Measurements from ENCODE around the gene MYOG. TPM values are rescaled to one million over a fixed set of nuclear protein-coding genes. Genes with fewer than 3 reads are reported as not detected.

MYOG gene
- total RNA-seq, 1 experiment from 2014 or later = not detected

DNA sequence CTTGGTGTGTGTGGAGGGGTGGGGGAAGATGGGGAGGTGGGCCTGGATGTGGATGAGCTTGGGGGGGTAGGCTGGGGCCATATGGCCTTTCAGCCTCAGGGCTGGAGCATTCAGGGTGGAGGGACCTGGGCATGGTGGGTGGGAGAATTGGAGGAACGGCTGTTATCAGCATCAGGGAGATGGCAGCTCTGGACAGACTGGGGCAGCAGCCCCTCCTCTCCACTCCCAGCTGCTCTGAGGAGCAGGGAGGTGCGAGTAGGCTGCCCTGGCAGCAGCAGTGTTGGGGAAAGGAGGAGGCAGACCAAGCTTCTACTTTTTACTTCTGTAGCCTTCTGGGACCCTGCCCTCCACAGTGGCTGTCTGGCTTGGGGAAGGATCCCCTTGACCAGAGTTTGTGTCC is 49.3 kb downstream of the MYOG start:
- TF ChIP-seq CTCF (conservative IDR thresholded peaks at IDR 0.05) = no peak
- no peak overlapping the region for H3K56ac ChIP-seq (ENCODE audit: insufficient read length, low read depth, low read length)
- peaks cover 3% of the 10 kb centered on the region for H3K27me3 Mint-ChIP-seq (ENCODE audit: low read depth)
- no peak overlapping the region for H3K14ac ChIP-seq (ENCODE audit: insufficient read depth, low read length)
- H3K23ac ChIP-seq (ENCODE audit: insufficient read length, low read depth, low read length) = no peak overlapping the region
- H3K4me3 Mint-ChIP-seq = no peak overlapping the region
- H2BK20ac ChIP-seq (ENCODE audit: low read depth, low read length, poor library complexity, severe bottlenecking) = no peak overlapping the region
- H4K91ac ChIP-seq (ENCODE audit: insufficient read length, low read depth, low read length) = no peak overlapping the region
- no peaks in the 10 kb centered on the region for H3K79me1 ChIP-seq (ENCODE audit: insufficient read depth, low read depth, low read length, poor library complexity, severe bottlenecking)
- no peak overlapping the region for H2BK15ac ChIP-seq (ENCODE audit: low read depth, low read length)
- H2BK5ac ChIP-seq (ENCODE audit: insufficient read length, low read length) = no peak overlapping the region
- peaks cover 1 to 11% (median 2%) of the 10 kb centered on the region in 3 experiments; a peak in 4 of 7 replicates for H3K36me3 Mint-ChIP-seq (ENCODE audit: insufficient read depth in 1 of 3, low read depth in 3 of 3)
- no peaks in the 10 kb centered on the region for H3K27me3 ChIP-seq (ENCODE audit: insufficient read depth, low read length)
- no peak overlapping the region for H3K27ac ChIP-seq (ENCODE audit: insufficient read length, low read depth, low read length)
- no peaks in the 10 kb centered on the region for H4K20me1 ChIP-seq (ENCODE audit: control insufficient read depth, insufficient read depth, insufficient read length)
- H3K4me1 Mint-ChIP-seq = peaks cover 24 to 32% of the 10 kb centered on the region in 2 experiments
- WGBS (ENCODE audit: extremely low coverage, insufficient read length, low lambda C conversion rate) = no CpG with 5 or more reads among the region's 2 CpGs
- H2BK120ac ChIP-seq (ENCODE audit: low read depth, low read length, poor library complexity, severe bottlenecking) = no peak overlapping the region
- H3K27ac Mint-ChIP-seq = peak overlapping the region in 1 of 3 experiments; percentile 88; a peak in 2 of 7 replicates
- H2AFZ ChIP-seq (ENCODE audit: low read length) = no peak overlapping the region
- H4K5ac ChIP-seq (ENCODE audit: insufficient read length, low read depth, low read length) = no peak overlapping the region
- no peak overlapping the region for H3K18ac ChIP-seq (ENCODE audit: insufficient read length, low read depth, low read length)
- no peak overlapping the region for H3K9ac ChIP-seq (ENCODE audit: extremely low read depth, insufficient read length, low read length)
- H3K23me2 ChIP-seq (ENCODE audit: insufficient read length, low read depth, low read length, poor library complexity, severe bottlenecking) = no peaks in the 10 kb centered on the region
- H2BK12ac ChIP-seq (ENCODE audit: insufficient read length, low read depth, low read length) = no peak overlapping the region
- H3T11ph ChIP-seq (ENCODE audit: low read length) = no peak overlapping the region
- H3K9me3 Mint-ChIP-seq = no peaks in the 10 kb centered on the region
- H3K79me2 ChIP-seq (ENCODE audit: insufficient read depth, low read length) = no peaks in the 10 kb centered on the region
- no peak overlapping the region for H3K4ac ChIP-seq (ENCODE audit: low read depth, low read length)
- H3K4me2 ChIP-seq (ENCODE audit: insufficient read depth, insufficient read length, low read length) = no peak overlapping the region
- no peak overlapping the region for H4K8ac ChIP-seq (replicated peaks; ENCODE audit: insufficient read length, low read depth, low read length)
- peaks cover 7% of the 10 kb centered on the region; the same call in 1 of the 2 replicates for H3K4me1 ChIP-seq (ENCODE audit: insufficient read depth, low read length)
- no peak overlapping the region for H2AK5ac ChIP-seq (ENCODE audit: insufficient read length, low read length)
- H3K9me3 ChIP-seq (ENCODE audit: control insufficient read depth, low read depth, low read length) = no peaks in the 10 kb centered on the region
- DNase-seq = no peak
